Activated naive CD8-positive, alpha-beta T cell treated with anti-CD3 and anti-CD28 coated beads for 36 hours (primary cell): ENCODE measurements around the gene PTGDR2. TPM values are rescaled to one million over a fixed set of nuclear protein-coding genes. Genes with fewer than 3 reads are reported as not detected.

Experiments
- DNase-seq: peaks from one replicate; pipeline ENCODE4 v3.0.0; 2021
- H3K27ac Mint-ChIP-seq: one replicate; pipeline ENCODE4 v1.8.0; 2022; ENCODE audit warnings: mild to moderate bottlenecking, moderate library complexity, mixed read lengths
- H3K27me3 Mint-ChIP-seq: one replicate; pipeline ENCODE4 v1.8.0; 2022; ENCODE audit warnings: mild to moderate bottlenecking, mixed read lengths
- H3K36me3 Mint-ChIP-seq: one replicate; pipeline ENCODE4 v1.8.0; 2021; ENCODE audit warnings: mild to moderate bottlenecking, mixed read lengths
- H3K4me1 Mint-ChIP-seq: one replicate; pipeline ENCODE4 v1.8.0; 2021; ENCODE audit warnings: mixed read lengths
- H3K4me3 Mint-ChIP-seq: one replicate; pipeline ENCODE4 v1.8.0; 2022; ENCODE audit warnings: mild to moderate bottlenecking, moderate library complexity, mixed read lengths
- H3K9me3 Mint-ChIP-seq: one replicate; pipeline ENCODE4 v1.8.0; 2022; ENCODE audit warnings: mixed read lengths
- total RNA-seq, 2 experiments: library from RNA; stranded (reverse); gene quantifications; one replicate each; pipeline ENCODE4 v1.2.3, GENCODE V29; 2021

PTGDR2 gene
- total RNA-seq, 2 experiments from 2014 or later, result 0.12 to 0.16 TPM

- H3K9me3 Mint-ChIP-seq, result no peaks in the 10 kb centered on the region
- H3K27me3 Mint-ChIP-seq, result no peaks in the 10 kb centered on the region
- no peaks in the 10 kb centered on the region for H3K36me3 Mint-ChIP-seq
- DNase-seq, result no peak
- peaks cover 26% of the 10 kb centered on the region for H3K4me1 Mint-ChIP-seq
- no peak overlapping the region for H3K27ac Mint-ChIP-seq
- H3K4me3 Mint-ChIP-seq, result no peak overlapping the region
Measured at GRCh38 chr11:60868682-60869450, 13.1 kb upstream of the PTGDR2 start.

GRCh38 chr11:60867871-60868681, 12.3 kb upstream of the PTGDR2 start:
- Mint-ChIP-seq H3K4me1 (peaks cover 24% of the 10 kb centered on the region), H3K36me3 (no peaks in the 10 kb centered on the region), H3K27ac (no peak overlapping the region), H3K27me3 (no peaks in the 10 kb centered on the region), H3K4me3 (no peak overlapping the region), H3K9me3 (no peaks in the 10 kb centered on the region)
- no peak for DNase-seq

- Mint-ChIP-seq H3K4me3 (no peak within 1 kb of the TSS), H3K27ac (no peak within 1 kb of the TSS), H3K9me3 (no peaks in the 10 kb centered on the region), H3K4me1 (peaks cover 21% of the 10 kb centered on the region), H3K27me3 (no peaks in the 10 kb centered on the region), H3K36me3 (no peaks in the 10 kb centered on the region)
- no peak for DNase-seq
Measured at GRCh38 chr11:60866911-60867870, 11.4 kb upstream of the PTGDR2 start, which contains the start of gene ZP1. ZP1 (plus strand) TSS chr11:60867542; CDS start chr11:60867562, 20 bp downstream.

- Mint-ChIP-seq H3K9me3 (no peaks in the 10 kb centered on the region), H3K27me3 (no peaks in the 10 kb centered on the region), H3K4me3 (no peak overlapping the region), H3K4me1 (peaks cover 2% of the 10 kb centered on the region), H3K36me3 (no peaks in the 10 kb centered on the region), H3K27ac (no peak overlapping the region)
- no peak for DNase-seq
Measured at GRCh38 chr11:60864856-60865513, 9.2 kb upstream of the PTGDR2 start.

GRCh38 chr11:60863550-60864521, 8.1 kb upstream of the PTGDR2 start:
- no peak for DNase-seq
- H3K36me3 Mint-ChIP-seq, result no peaks in the 10 kb centered on the region
- H3K4me3 Mint-ChIP-seq, result no peak overlapping the region
- H3K9me3 Mint-ChIP-seq, result no peaks in the 10 kb centered on the region
- H3K27me3 Mint-ChIP-seq, result no peaks in the 10 kb centered on the region
- H3K27ac Mint-ChIP-seq, result no peak overlapping the region
- peaks cover 7% of the 10 kb centered on the region for H3K4me1 Mint-ChIP-seq

- no peaks in the 10 kb centered on the region for H3K27me3 Mint-ChIP-seq
- no peak overlapping the region for H3K4me3 Mint-ChIP-seq
- H3K27ac Mint-ChIP-seq, result no peak overlapping the region
- H3K4me1 Mint-ChIP-seq, result peaks cover 16% of the 10 kb centered on the region
- H3K9me3 Mint-ChIP-seq, result no peaks in the 10 kb centered on the region
- no peaks in the 10 kb centered on the region for H3K36me3 Mint-ChIP-seq
- no peak for DNase-seq
Measured at GRCh38 chr11:60862171-60862570, 6.4 kb upstream of the PTGDR2 start.

GRCh38 chr11:60860943-60861342, 5.2 kb upstream of the PTGDR2 start:
- Mint-ChIP-seq H3K27me3 (no peaks in the 10 kb centered on the region), H3K4me1 (peaks cover 17% of the 10 kb centered on the region), H3K36me3 (no peaks in the 10 kb centered on the region), H3K27ac (no peak overlapping the region), H3K9me3 (no peaks in the 10 kb centered on the region), H3K4me3 (no peak overlapping the region)
- no peak for DNase-seq

GRCh38 chr11:60859616-60860250, 4.0 kb upstream of the PTGDR2 start:
- no peaks in the 10 kb centered on the region for H3K36me3 Mint-ChIP-seq
- no peaks in the 10 kb centered on the region for H3K9me3 Mint-ChIP-seq
- peaks cover 24% of the 10 kb centered on the region for H3K4me1 Mint-ChIP-seq
- H3K4me3 Mint-ChIP-seq, result no peak overlapping the region
- H3K27me3 Mint-ChIP-seq, result no peaks in the 10 kb centered on the region
- H3K27ac Mint-ChIP-seq, result no peak overlapping the region
- DNase-seq, result no peak

GRCh38 chr11:60858731-60859464, 3.1 kb upstream of the PTGDR2 start:
- Mint-ChIP-seq H3K27ac (peak overlapping the region; percentile 4), H3K27me3 (no peaks in the 10 kb centered on the region), H3K4me1 (peaks cover 26% of the 10 kb centered on the region), H3K36me3 (no peaks in the 10 kb centered on the region), H3K4me3 (no peak overlapping the region), H3K9me3 (no peaks in the 10 kb centered on the region)
- no peak for DNase-seq

GRCh38 chr11:60858236-60858635, 2.5 kb upstream of the PTGDR2 start:
- no peak overlapping the region for H3K27ac Mint-ChIP-seq
- peaks cover under 1% of the 10 kb centered on the region for H3K36me3 Mint-ChIP-seq
- H3K27me3 Mint-ChIP-seq, result no peaks in the 10 kb centered on the region
- H3K9me3 Mint-ChIP-seq, result no peaks in the 10 kb centered on the region
- H3K4me1 Mint-ChIP-seq, result peaks cover 26% of the 10 kb centered on the region
- DNase-seq, result no peak
- H3K4me3 Mint-ChIP-seq, result no peak overlapping the region

- no peak for DNase-seq
- Mint-ChIP-seq H3K27ac (peak overlapping the region; percentile 13), H3K27me3 (no peaks in the 10 kb centered on the region), H3K36me3 (peaks cover 3% of the 10 kb centered on the region), H3K4me3 (no peak overlapping the region), H3K9me3 (no peaks in the 10 kb centered on the region), H3K4me1 (peaks cover 26% of the 10 kb centered on the region)
Measured at GRCh38 chr11:60857378-60858232, 1.9 kb upstream of the PTGDR2 start.
